ENCODE data around the gene JUND.
A peak's percentile ranks its signal among the peaks of the same experiment; 100 is the strongest.

The JUND gene

GRCh38 chr19:18290302-18291018 is 9.0 kb upstream of the JUND start:
- DNase-seq (ENCODE audit: extremely low spot score) = peak; percentile 79
- TF ChIP-seq, protein P1, sequence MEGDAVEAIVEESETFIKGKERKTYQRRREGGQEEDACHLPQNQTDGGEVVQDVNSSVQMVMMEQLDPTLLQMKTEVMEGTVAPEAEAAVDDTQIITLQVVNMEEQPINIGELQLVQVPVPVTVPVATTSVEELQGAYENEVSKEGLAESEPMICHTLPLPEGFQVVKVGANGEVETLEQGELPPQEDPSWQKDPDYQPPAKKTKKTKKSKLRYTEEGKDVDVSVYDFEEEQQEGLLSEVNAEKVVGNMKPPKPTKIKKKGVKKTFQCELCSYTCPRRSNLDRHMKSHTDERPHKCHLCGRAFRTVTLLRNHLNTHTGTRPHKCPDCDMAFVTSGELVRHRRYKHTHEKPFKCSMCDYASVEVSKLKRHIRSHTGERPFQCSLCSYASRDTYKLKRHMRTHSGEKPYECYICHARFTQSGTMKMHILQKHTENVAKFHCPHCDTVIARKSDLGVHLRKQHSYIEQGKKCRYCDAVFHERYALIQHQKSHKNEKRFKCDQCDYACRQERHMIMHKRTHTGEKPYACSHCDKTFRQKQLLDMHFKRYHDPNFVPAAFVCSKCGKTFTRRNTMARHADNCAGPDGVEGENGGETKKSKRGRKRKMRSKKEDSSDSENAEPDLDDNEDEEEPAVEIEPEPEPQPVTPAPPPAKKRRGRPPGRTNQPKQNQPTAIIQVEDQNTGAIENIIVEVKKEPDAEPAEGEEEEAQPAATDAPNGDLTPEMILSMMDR (IDR thresholded peaks at IDR 0.05; ENCODE audit: control extremely low read depth, extremely low read depth, low read depth, missing control alignments) = no peak
- ChIA-PET POLR2A (interaction anchor here (1.0 to 1.1 kb wide), 2 partner anchors 9 to 11 kb away, joined by 5 to 15 read pairs; partner anchors contain the start of gene JUND), CTCF (interaction anchor here (6.3 kb wide), 1 partner anchor 10 kb away, joined by 43 read pairs; the partner anchor contains the start of gene JUND)

GRCh38 chr19:18289471-18290301 is 8.3 kb upstream of the JUND start:
- DNase-seq (ENCODE audit: extremely low spot score) = no peak
- ChIA-PET POLR2A (interaction anchor here (0.6 to 1.1 kb wide), 4 partner anchors 9 to 542 kb away, joined by 3 to 15 read pairs (median 5); partner anchors contain the start of genes JUND and UPF1), CTCF (interaction anchor here (0.8 to 6.3 kb wide), 2 partner anchors 9 to 14 kb away, joined by 3 to 43 read pairs; partner anchors contain the start of gene JUND)
- TF ChIP-seq, protein P1 (IDR thresholded peaks at IDR 0.05; ENCODE audit: control extremely low read depth, extremely low read depth, low read depth, missing control alignments) = no peak

GRCh38 chr19:18287836-18288772 is 6.7 kb upstream of the JUND start:
- TF ChIP-seq, protein P1 (IDR thresholded peaks at IDR 0.05; ENCODE audit: control extremely low read depth, extremely low read depth, low read depth, missing control alignments) = no peak
- DNase-seq (ENCODE audit: extremely low spot score) = no peak
- ChIA-PET POLR2A (no interaction called here), CTCF (interaction anchor here (0.8 to 6.3 kb wide), 2 partner anchors 8 to 15 kb away, joined by 3 to 43 read pairs; partner anchors contain the start of gene JUND)

DNA sequence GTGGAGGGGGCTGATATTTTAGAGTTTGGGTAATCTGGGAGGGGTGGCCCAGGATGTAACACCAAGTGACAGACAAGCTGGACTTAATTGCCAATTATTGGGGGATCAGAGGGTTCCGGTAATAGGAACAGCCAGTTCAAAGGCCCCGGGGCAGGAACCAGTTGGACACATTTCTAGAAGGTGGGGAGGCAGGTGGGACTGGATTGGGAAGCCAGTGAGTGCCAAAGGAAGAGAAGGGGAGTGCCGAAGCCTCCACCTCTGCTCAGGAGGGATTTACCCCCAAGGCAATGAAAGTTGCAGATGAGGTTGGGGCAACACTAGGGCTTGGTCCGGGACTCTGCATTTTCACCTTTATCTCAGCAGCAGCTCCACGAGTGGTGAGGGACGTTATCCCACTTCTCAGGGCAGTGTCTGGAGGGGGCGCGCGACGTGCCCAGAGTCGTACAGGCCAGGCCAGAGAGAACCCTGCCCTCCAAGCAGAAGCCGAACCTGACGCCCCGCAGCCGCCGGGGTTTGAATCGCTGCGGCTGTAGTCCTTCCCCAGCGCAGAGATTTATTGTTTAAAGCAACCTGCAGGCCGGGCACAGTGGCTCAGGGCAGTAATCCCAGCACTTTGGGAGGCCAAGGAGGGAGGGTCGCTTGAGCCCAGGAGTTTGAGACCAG is 5.7 kb upstream of the JUND start:
- ChIA-PET CTCF (interaction anchor here (1.3 kb wide), 1 partner anchor 42 kb away, joined by 3 read pairs; no protein-coding TSS in a partner anchor), POLR2A (no interaction called here)
- no peak for DNase-seq (ENCODE audit: extremely low spot score)
- TF ChIP-seq, protein P1 (IDR thresholded peaks at IDR 0.05; ENCODE audit: control extremely low read depth, extremely low read depth, low read depth, missing control alignments) = no peak

GRCh38 chr19:18284712-18285360 is 3.4 kb upstream of the JUND start:
- POLR2A ChIA-PET = no interaction called here

More at GRCh38 chr19:18284712-18285360, 3.4 kb upstream of the JUND start:
- DNase-seq (ENCODE audit: extremely low spot score) = no peak
- TF ChIP-seq, protein P1 (IDR thresholded peaks at IDR 0.05; ENCODE audit: control extremely low read depth, extremely low read depth, low read depth, missing control alignments) = no peak
- CTCF ChIA-PET = interaction anchor here (1.0 to 1.9 kb wide), 2 partner anchors 18 to 44 kb away, joined by 5 to 7 read pairs; no protein-coding TSS in a partner anchor
